HepG2 (cell line): ENCODE measurements around the gene TNFAIP8L3.

Experiments
- ZNF431 ChIP-seq: sonication (generic); formaldehyde crosslinking; IDR thresholded peaks from 2 replicates; pipeline ENCODE4 v1.9.0; 2022; ENCODE audit warnings: missing genetic modification reagents, low read depth, mild to moderate bottlenecking, borderline replicate concordance
- ZSCAN29 ChIP-seq: sonication (generic); formaldehyde crosslinking; conservative IDR thresholded peaks from 2 replicates; pipeline ENCODE4 v1.4.0; 2020; ENCODE audit warnings: mild to moderate bottlenecking, missing genetic modification reagents
- TF ChIP-seq, protein P1 (sequence below): sonication (generic); formaldehyde crosslinking; IDR thresholded peaks from 2 replicates; pipeline ENCODE4 v1.5.0; 2020; ENCODE audit warnings: mild to moderate bottlenecking, missing genetic modification reagents, moderate library complexity

DNA sequence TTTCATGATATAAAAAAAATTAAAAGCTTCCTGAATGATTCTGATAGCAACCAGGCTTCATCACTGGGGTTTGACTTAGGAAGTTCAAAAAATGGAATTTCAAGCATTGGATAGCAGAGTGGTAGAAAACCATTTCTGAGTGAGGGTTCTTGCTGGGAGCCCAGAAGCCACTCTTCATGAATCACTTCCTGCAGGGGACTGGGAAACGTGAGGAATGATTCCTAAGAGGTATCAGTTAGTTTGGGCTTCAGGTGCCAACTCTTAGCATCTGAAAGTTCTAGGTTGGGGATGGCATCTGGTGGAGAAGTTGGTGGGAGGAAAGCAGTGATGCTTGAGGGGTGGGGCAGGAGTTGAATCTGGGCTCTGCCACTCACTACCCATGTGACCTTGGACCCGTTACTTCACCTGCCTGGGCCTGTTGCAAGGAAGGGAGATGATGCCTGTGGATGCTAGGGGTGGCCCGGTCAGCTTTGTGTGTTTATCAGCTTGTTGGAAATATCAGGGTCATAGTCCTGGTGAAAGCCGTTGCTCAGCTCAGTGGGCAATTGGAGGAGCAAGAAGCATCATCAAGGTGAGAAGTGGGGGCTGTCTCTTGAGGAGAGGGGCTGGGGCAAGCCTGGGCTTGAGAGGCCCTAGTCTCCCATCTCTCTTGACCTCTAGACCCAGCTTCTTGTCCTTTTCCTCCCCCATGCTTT, 37.0 kb upstream of the TNFAIP8L3 start:
- TF ChIP-seq ZSCAN29 (CRISPR knock-in tag) = no peak
- no peak for TF ChIP-seq ZNF431 (CRISPR knock-in tag)
- TF ChIP-seq, protein P1, sequence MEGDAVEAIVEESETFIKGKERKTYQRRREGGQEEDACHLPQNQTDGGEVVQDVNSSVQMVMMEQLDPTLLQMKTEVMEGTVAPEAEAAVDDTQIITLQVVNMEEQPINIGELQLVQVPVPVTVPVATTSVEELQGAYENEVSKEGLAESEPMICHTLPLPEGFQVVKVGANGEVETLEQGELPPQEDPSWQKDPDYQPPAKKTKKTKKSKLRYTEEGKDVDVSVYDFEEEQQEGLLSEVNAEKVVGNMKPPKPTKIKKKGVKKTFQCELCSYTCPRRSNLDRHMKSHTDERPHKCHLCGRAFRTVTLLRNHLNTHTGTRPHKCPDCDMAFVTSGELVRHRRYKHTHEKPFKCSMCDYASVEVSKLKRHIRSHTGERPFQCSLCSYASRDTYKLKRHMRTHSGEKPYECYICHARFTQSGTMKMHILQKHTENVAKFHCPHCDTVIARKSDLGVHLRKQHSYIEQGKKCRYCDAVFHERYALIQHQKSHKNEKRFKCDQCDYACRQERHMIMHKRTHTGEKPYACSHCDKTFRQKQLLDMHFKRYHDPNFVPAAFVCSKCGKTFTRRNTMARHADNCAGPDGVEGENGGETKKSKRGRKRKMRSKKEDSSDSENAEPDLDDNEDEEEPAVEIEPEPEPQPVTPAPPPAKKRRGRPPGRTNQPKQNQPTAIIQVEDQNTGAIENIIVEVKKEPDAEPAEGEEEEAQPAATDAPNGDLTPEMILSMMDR (CRISPR knock-in tag) = no peak
